HG03039 (cell line): Measurements from ENCODE around the gene PTGES.

ENCODE experiments used
- ATAC-seq: cut with Tn5 transposase; IDR thresholded peaks from one replicate; pipeline ENCODE4 v1.9.1; 2021; ENCODE audit warnings: mild to moderate bottlenecking, moderate library complexity; ENCODE audit not compliant: unreplicated experiment

The PTGES gene

DNA sequence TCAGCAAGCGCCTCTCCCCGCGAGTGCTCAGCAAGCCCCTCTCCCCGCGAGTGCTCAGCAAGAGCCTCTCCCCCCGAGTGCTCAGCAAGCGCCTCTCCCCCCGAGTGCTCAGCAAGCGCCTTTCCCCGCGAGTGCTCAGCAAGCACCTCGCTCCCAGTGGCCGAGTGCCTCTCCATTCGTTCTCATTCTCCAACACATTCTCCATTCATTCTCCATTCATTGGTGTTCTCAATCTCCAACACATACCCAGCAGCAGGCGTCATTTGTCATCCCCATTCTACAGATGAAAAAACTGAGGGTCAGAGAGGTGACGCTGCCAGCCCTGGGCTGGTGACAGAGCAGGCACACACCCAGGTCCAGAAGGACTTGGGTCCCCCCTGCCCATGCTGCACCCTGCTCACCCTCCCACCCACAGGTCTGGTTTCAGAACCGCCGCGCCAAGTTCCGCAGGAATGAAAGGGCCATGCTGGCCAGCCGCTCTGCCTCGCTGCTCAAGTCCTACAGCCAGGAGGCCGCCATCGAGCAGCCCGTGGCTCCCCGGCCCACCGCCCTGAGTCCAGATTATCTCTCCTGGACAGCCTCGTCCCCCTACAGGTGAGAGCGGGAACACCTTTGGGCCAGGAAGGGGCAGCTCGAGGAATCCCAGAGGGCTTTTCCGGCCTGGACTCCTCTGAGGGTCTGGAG lies 32.5 kb downstream of the PTGES start:
- ATAC-seq: no peak

DNA sequence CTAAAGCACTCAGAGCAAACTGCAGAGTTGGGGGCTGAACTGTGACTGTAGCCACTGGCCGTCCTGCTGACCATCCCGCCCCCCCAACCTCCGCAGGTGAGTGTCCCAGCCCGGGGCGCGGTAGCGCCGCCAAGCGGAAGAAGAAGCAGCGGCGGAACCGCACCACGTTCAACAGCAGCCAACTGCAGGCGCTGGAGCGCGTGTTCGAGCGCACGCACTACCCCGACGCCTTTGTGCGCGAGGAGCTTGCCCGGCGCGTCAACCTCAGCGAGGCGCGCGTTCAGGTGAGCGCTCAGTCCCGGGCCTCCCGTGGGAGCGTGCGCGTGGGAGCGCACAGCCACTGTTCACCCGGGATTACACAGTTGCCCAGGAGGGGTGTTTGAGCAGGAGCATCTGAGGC lies 33.7 kb downstream of the PTGES start:
- ATAC-seq: no peak

DNA sequence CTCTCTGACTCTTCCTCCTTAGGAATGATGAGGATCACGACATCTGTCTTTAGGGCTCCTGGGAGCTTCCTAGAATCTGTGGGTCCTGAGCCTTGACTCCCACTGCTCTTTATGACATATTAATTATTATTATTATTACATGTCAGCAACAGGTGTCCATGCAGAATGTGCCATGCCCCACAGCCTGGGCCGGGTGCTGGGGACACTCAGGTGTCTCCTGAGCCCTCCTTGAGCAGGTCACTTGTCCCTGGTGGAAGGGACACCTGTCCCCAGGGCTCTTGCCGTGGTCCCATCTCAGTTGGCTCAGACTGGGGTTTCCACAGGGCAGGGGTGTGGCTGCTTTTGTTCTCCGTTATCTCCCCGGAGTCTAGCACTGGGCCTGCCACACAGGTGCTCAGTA lies 34.2 kb downstream of the PTGES start:
- ATAC-seq: no peak

DNA sequence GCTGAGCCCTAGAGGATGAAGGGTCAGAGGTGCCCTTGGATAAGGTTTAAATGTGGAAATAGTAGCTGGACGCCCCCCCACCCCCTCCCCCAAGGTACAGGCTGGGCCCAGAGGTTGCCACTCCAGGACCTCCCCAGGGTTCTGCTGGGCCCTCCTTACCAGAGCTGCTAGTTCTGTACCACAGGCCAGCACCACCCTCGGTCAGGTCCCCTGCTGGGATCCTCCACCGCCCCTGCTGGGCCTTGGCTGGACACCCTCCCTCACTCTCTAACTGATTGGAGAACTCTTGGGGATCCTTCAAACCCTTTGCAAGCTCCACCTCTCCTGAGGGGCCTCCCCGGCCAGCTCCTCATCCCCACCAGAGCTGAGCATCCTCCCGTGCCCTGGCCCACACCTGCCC lies 34.9 kb downstream of the PTGES start:
- ATAC-seq: no peak

DNA sequence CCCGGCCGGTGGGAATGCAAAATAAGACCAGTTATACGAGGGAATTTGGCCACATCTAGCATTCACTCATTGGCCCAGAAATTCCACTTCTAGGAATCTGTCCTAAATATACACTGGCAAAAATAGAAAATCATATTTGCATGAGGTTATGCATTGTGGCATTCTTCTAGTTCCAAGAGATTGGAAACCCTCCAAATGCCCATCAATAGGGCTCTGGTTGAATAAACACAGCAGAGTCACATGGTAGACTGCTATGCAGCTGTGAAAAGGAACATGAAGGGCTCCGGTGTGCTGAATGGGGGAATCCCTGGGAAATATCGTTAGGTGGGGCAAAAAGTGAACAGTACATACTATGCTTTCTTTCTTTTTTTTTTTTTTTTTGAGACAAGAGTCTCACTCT lies 36.8 kb downstream of the PTGES start:
- ATAC-seq: no peak

DNA sequence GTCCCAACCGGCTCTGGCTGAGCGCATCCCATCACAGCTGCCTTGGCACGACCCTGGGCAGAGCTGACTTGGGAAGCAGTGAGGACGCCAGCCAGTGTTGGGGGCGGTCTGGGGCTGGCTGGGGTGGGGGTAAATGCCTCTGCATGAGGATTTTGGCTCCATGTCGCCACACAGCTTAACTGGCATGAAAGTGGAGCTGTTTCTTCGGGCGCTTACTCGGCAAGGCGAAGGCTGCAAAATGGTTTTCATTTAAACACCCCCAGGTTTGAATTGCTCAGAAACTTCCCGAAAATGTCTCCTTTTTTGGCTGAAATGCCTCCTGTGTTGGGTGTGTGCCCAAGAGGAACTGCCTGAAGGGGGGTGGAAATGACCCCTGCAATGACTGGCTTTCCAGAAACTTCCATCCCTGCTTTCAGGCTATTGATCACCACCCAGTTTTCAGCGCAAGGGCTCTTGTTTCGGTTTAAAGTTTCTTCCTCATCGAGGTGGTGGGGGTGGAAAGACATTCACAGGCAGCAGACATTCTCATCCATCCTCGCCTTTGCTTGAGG lies 38.3 kb downstream of the PTGES start:
- no peak for ATAC-seq

DNA sequence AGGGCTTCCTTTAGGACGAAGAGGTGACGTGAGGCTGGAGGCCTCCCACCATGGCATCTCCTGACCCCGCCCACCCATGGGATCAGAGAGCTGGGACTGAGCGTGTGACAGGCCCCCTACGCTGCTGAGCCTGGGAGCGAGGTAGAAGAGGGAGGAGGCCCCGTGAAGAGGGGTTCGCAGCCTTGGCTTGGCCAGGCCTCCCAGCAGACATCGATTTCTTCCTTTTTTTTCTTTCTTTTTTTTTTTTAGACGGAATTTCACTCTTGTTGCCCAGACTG lies 39.5 kb downstream of the PTGES start:
- ATAC-seq: no peak

DNA sequence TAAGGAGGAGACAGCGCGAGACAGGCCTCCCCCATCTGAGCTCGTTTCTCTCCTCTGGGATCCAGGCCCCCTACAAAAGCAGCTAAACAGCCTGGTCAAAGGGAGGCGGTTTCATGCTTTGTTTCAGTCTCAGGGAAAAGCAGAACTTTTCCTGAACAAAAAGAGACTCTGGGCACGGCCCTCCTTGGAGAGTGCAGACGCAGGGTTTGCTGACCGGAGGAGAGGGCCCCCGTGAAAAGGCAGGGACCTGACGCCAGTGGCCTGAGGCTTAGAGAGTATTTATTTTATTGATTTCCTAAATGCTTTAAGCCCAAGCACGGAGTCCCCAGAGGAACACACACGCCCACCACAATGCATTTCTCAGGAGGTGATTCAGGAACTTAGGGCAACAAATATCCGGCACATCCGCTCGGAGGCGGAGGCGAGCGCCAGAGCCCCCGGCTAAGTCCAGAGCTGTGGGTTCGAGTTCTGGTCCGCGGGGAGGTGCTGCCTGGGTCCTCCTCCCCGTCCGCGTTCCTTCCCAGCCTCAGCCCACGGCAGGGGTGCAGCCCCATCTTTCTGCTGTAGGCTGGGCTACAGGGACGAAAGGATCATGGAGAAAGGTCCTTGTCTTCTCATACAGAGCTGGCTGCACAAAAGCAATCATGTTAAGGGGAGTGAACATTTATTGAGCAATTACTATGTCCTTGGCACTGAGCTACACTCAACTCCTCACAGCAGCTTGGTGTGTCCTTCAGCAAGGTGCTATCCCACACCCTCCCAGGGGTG lies 40.0 kb downstream of the PTGES start:
- no peak for ATAC-seq

DNA sequence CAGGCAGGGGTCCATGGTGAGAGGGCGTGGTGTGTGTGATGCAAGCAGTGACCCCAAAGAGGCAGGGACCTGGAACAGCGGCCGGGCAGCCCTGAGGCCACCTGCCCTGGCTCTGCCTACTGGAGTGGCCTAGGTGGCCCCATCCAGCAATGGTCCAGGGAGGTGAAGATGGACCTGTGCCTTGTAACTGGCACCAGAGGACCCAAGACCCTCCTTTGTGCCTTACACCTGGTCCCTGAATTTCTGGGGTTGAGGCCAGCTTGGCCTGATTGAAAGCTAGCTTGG lies 42.7 kb downstream of the PTGES start:
- no peak for ATAC-seq

DNA sequence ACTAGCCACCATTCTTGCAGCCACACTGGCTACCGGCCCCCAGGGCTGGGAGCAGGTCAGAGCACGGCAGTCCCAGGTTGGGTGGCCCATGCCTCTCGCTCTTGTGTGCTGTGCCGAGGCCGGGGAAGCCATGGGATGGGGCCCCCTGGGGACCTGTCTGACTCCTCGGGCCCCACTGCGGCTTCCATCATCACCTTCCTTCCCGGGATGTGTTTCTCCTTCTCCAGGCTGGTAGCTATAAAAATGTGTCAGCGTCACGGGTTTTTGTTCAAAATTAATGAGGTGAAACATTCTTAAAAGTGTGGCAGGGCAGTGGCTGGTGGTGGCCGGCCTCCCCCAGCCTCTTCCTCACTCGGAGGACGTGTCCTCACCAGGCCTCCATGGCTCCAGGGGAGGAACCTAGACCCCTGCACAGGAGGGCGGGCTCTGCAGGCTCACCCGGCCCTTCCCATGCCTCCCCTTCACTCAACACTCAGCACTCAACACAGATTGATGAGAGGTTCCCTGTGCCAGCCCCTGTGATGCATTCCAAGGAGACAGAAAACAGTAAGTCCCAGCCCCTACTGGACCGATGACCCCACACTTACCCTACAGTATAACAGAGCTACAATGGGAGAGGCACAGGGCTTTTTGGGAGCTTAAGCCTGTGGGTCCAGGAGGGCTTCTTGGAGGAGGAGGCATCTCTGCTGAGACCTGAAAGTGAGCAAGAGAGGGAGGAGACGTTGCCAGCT lies 43.2 kb downstream of the PTGES start:
- ATAC-seq: no peak

DNA sequence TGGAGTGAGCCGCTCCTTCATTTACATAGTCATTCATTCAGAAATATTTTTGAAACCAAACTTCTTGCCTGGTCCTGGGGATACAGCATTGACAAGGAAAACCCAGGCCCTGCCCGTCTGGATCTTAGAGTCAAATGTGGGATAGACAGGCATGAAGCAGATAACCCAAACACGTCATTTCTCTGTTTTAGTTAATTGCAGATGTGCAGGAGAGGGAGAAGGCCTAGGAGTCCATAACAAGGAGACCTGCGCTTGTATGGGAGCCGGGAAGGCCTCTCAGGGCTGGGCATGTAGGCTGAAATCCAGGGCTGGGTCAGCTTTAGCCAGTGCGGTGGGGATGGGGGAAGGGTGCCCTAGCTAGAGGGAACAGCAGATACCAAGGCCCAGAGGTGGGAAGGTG lies 44.0 kb downstream of the PTGES start:
- no peak for ATAC-seq

DNA sequence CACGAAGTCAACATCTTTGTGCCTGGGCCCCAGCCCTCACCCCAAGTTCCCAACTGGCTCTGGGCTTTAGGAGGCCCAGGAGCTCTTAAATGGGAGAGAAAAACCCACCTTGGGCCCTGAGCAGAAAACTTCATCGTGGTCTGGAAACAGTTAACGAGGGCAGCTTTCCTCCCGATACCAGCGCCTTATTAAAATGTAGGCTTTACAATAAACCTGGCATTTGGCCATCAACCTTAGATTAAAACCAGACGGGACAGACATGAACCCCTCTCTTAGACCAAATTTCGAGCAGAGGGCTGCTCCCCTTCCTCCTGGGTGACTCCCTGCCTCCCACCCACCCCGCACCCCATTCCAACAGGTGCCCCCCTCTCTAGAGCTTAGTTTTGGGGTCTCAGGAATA lies 48.0 kb downstream of the PTGES start:
- no peak for ATAC-seq

DNA sequence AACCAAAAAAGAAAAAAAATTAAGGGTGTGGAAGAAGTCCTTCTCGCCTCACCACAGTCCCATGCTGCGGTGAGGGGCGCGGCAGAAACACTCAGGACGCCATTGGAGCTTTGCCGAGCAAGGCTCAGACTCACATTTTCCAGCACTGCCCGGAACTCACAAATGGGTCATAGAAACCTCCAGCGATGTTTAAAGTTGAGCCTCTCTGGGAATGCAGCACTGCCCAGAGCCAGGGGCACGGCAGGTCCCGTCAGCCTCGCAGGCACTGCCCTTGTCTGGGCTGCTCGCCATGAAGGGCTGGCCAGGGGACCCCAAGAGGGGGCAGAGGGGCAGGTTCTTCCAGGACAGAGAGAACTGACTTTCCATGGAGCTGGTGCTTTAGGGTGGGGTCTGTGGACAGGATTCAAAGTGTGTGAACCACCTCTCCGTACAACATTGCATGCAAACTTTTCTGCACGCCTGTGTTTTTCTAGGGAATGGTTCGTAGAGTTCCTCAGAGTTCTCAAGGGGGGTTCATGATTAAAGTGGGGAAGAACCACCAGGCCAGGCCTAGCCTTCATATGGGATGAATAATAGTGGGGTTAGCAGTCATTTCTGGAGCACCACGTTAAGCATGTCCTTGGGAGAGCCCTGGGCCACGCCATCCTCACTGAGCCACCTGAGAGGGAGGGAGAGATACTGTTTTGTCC lies 49.0 kb downstream of the PTGES start:
- ATAC-seq: no peak

DNA sequence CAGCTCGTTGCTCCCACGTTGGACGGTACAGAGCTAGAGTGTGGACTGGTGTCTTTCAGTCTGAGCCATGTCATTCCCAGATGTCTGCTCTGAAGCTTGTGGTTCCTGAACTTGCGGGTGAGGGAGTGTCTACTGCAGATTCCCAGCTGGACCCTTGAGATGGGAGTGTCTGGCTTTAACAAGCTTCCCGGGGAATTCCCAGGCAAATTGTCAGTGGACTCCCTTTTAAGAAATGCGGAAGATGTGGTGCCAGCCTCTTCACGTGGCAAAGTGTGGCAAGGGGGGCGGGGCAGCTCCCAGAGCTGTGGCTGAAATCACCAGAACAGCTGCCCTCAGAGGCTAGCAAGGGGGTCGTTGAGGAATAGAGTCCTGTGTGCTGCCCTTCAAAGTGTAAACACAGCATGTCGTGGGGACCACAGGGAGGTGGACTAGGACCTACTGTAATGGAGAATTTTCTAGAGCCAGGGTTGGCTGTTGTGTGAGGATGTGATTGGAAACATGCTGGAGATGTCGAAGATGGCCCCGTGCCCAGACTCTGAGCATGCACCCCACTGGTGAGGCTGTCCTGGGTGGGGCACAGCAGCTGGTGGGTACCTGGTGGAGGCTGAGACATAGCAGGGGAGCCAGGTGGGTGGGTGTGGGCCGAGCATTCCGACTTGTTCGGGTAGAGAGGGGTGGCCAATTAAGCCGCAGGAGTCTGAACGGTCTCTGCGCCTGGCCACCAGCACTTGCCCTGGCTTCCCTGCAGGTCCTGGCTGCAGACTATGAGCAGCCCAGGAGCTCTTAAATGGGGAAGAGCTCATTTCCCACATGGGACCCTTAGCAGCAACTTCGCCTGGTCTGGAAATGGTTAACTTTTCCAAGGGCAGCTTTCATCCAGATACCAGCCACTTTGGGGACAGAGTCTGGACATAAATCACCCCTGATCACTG lies 50.0 kb downstream of the PTGES start:
- no peak for ATAC-seq

DNA sequence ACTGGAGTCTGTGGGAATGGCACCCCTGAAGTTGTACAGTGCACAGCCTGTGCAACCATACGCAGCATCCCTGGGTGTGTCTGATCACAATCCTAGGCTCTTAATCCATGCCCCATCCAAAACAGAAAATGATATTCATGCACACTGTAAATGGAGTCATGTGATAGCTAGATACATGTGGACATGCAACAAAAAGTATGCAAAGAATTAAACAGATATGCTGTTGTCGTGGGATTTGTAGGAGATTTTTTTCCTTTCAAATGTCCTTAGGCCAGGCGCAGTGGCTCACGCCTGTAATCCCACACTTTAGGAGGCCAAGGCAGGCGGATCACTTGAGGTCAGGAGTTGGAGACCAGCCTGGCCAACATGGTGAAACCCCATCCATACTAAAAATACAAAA lies 51.3 kb downstream of the PTGES start:
- no peak for ATAC-seq

DNA sequence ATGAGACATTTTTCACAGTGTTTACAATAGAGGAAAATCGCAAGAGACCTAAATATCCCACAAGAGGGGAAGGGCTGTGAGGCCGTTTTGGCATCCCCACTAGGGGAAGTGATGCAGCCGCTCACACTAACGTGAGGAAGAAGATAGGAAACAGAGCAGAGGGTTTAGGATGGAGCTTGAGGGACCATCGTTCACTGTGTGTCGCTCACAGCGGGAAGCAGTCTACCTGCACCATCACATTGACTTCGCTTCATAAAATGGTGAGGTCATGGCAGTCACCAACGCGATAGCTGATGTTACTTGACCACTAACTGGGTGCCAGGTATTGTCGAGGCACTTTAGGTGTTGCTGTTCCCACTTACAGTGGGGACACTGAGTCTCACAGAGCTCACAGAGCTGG lies 51.8 kb downstream of the PTGES start:
- no peak for ATAC-seq

DNA sequence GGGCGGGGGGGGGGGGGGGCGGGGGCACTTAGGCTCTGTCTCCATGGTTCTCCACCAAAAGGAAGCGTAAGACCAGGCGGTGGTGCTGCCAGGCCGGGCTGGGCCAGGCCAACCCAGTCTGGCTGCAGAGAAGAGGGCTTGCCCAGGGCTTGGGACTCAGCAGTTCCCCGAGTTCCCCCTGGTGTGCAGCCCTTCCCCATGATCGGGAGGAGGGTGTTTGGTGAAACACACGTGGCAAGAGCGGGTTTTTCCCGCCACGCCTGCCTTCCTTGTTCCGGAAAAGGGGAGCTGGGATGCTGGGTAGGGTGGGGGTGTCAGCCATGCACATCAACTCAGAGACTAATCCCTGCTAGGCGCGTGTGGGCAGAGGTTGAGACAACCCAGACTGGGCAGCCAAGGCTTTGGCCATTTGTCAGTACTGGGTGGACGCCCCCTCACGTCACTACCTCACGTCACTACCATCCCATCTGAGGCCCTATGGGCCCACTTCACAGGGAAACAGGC lies 54.5 kb downstream of the PTGES start:
- ATAC-seq: no peak

DNA sequence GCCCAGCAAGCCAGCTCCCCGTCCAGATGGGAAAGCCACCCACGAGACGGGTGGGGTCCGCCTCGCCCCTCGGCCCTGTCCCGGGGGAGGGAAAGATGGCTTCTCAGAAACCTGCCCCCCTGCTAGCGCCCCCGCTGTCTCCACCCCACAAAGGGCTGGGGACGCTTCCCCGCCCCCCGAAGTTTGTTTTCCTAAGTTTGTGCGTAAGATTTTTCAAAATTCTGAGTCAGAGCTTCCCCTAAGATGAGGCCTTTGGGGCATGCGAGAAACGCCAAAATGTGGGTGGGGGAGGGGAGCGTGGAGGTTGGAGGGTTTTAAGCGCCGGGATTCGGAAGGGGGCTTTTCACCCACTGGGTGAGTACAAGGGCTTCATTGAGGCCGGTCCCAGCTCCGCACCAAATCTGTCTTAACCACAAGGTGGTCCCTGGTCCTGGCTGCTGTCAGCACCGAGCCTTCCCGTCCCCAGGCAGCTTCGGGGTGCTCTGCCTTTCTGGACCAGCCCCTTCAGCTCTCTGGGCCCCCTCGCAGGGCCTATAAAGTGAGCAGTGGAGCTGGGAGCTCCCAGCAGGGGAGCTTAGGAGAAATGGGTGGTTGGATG lies 55.1 kb downstream of the PTGES start:
- no peak for ATAC-seq

DNA sequence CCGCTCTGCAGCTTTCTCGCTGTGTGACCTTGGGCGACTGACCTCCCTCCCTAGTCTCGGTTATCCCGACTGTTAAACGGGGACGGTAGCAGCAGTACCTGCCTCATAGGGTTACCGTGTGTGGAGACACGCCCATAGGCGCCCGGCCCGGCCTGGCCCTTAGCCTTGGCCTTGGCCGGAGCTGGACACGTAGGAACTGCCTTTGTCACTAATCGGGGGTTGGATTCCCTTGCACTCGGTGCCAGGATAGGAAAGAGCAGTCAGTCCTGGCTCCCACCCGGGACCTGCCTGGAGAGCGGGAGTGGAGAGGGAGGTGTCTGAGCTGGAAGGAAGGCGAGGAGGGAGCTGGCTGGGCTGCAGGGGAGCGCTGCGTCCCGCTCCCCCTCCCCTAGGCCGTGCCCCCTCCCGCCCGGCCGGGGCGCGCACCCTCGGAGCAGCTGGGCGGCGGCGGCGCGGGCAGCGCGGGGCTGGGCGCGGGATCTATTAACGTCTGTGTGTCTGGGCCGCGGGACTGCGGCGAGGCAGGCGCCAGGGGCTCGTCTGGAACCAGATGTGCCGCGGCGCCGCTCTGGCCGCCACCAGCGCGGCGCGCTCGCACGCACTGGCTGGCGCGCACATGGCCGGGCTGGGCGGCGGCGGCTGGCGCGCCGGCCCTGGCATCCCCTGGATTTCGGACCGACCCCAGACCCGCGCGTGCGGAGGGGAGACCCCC lies 55.7 kb downstream of the PTGES start:
- ATAC-seq: no peak
